Measurements from ENCODE around the gene TMEM151B. TPM values are rescaled to one million over a fixed set of nuclear protein-coding genes. Genes with fewer than 3 reads are reported as not detected.

The TMEM151B gene
- total RNA-seq, 4 donors from 2014 or later, result 0.27 to 0.69 TPM; not detected in 2

DNA sequence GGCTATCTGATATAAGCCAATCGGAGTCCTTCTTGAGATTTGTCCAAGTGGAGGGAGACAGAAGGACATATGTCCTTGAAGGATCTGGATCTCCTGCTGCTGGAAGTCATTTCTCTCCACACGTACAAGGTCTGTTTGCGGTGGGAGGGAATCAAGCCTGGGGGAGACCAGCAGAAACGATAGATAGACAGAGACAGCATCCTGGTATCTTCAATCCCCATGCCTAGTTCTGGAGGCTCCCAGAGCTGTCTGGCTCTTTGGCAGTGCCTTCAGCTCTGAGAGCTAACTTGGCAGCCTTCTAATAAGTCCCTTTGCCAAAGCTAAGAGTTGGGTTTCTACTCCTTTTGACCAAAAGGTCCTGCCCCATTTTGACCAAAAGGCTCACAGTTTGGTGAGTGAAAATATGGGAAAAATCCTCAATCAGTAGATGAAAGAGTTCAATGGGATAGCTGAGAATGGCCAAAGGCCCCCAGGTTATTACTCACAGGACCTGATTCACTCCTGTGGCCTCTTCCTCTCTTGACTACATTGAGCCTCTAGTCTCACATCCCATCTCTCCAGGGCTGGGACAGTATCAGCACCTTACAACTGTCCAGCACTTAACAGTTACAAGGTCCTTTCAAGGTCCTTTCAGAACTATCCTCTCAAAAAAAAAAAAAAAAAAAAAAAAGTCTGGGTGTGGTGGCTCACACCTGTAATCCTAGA, 22.6 kb downstream of the TMEM151B start:
- 72% methylated on average over 3 of the region's 4 CpGs; no CpG with 5 or more reads in 1 of the 2 donors for WGBS, 2 donors (ENCODE audit: low coverage in 1 of 2)
- no peak overlapping the region for H3K27ac ChIP-seq
- TF ChIP-seq POLR2A (IDR thresholded peaks at IDR 0.05) (no peak), EP300 (IDR thresholded peaks at IDR 0.05) (no peak), POLR2AphosphoS5 (IDR thresholded peaks at IDR 0.05) (no peak), CTCF (IDR thresholded peaks at IDR 0.05) (no peak)
- ATAC-seq, result no peak
- H3K4me1 ChIP-seq, result peaks cover 0 to 12% (median 10%) of the 10 kb centered on the region in 3 donors
- no peaks in the 10 kb centered on the region for H3K36me3 ChIP-seq
- peaks cover 100% of the 10 kb centered on the region for H3K27me3 ChIP-seq
- H3K4me3 ChIP-seq, result no peak overlapping the region
- no peaks in the 10 kb centered on the region for H3K9me3 ChIP-seq

- WGBS, 2 donors (ENCODE audit: low coverage in 1 of 2), result 60 to 73% methylated on average over 4 of the region's 7 CpGs
These were observed 24.9 kb downstream of the TMEM151B start for GRCh38 chr6:44294832-44295791.

DNA sequence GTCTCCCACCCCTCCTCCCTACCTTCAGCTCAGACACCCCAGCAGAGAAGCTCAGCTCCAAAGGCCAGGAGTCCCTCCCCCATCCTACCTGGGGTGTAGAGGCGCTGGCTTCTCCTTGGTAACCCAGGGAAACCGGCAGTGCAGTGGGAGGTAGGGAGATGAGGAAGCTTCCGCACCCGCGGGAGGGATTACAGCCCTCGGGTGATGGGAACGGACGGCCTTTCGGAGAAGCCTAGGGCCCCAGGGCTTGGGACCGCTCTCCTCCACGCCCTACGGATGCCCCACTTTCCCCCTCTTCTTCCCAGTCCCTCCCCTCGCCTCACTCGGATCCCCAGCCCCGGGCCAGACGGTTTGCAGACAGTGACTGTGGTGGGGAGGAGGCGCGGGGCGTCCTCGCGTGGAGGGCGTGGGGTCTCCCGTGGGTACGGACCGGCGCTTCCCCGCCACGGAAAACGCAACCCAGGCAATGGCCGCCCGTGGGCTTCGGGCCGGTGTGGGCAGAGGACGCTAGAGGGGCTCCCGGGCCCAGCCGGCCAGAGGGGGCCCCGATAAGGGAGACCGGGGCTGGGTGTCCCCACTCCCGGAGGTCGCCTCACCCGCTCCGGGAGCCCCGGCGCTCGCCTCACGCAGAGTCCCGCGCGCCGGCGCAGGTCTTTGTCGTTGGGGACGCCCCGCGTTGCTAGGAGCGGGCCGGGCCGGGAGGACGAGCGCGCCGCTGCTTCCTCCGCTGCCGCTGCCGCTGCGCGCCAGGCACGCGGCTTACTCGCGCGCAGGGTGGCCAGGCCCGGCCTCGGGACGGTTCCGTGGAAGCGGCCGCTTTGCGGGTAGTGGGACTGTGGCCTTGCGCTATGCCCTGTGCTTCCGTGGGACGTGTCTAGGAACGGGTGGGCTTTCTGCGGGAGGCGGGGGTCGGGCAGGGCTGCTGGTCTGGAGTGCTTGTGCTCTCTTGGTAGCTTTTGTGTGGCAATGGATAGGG, 27.1 kb downstream of the TMEM151B start:
- Histone ChIP-seq H3K9me3 (no peaks in the 10 kb centered on the region), H3K4me1 (peaks cover 0 to 17% (median 12%) of the 10 kb centered on the region in 3 donors), H3K27ac (no peak overlapping the region), H3K27me3 (peaks cover 59% of the 10 kb centered on the region), H3K36me3 (peaks cover 0 to 24% of the 10 kb centered on the region in 2 donors), H3K4me3 (peak overlapping the region; percentile 30 to 59)
- TF ChIP-seq EP300 (IDR thresholded peaks at IDR 0.05) (no peak), CTCF (IDR thresholded peaks at IDR 0.05) (no peak), POLR2AphosphoS5 (IDR thresholded peaks at IDR 0.05) (peak; percentile 17), POLR2A (IDR thresholded peaks at IDR 0.05) (peak in 1 of 2 donors; percentile 7)
- no CpG with 5 or more reads among the region's 86 CpGs for WGBS, 2 donors (ENCODE audit: low coverage in 1 of 2)
- ATAC-seq, result peak; percentile 80

More at GRCh38 chr6:44294832-44295791, 24.9 kb downstream of the TMEM151B start:
- H3K36me3 ChIP-seq, result peaks cover 0 to 1% of the 10 kb centered on the region in 2 donors
- no peak overlapping the region for H3K27ac ChIP-seq
- H3K4me3 ChIP-seq, result no peak overlapping the region
- peaks cover 82% of the 10 kb centered on the region for H3K27me3 ChIP-seq
- TF ChIP-seq CTCF (IDR thresholded peaks at IDR 0.05) (no peak), EP300 (IDR thresholded peaks at IDR 0.05) (no peak), POLR2AphosphoS5 (IDR thresholded peaks at IDR 0.05) (no peak)
- ATAC-seq, result no peak
- H3K9me3 ChIP-seq, result no peaks in the 10 kb centered on the region
- H3K4me1 ChIP-seq, result peaks cover 0 to 17% (median 12%) of the 10 kb centered on the region in 3 donors

- Histone ChIP-seq H3K9me3 (no peaks in the 10 kb centered on the region), H3K4me3 (peak overlapping the region in 1 of 2 donors; percentile 59)
These were observed 28.0 kb downstream of the TMEM151B start for GRCh38 chr6:44298055-44298803.

More at GRCh38 chr6:44298055-44298803, 28.0 kb downstream of the TMEM151B start:
- ATAC-seq, result no peak
- Histone ChIP-seq H3K27ac (no peak overlapping the region), H3K4me1 (peaks cover 0 to 17% (median 12%) of the 10 kb centered on the region in 3 donors), H3K27me3 (peaks cover 51% of the 10 kb centered on the region), H3K36me3 (peaks cover 0 to 32% of the 10 kb centered on the region in 2 donors)
- no peak for TF ChIP-seq CTCF (IDR thresholded peaks at IDR 0.05)
- no peak for TF ChIP-seq POLR2A (IDR thresholded peaks at IDR 0.05)
- TF ChIP-seq POLR2AphosphoS5 (IDR thresholded peaks at IDR 0.05), result no peak
- TF ChIP-seq EP300 (IDR thresholded peaks at IDR 0.05), result no peak
- 20 to 44% methylated on average over 1 to 5 of the region's 20 CpGs for WGBS, 2 donors (ENCODE audit: low coverage in 1 of 2)
